T47D (cell line): ENCODE measurements around the gene AKAP12.
A peak's percentile ranks its signal among the peaks of the same experiment; 100 is the strongest.

Source experiments
- DNase-seq, 2 experiments: peaks; one replicate each; pipeline versions ENCODE4 v3.0.0 to v3.0.0-alpha.2; 2011 to 2012; ENCODE audit warnings: low read depth in 1 of 2, low spot score in 1 of 2
- JUND ChIP-seq: IDR thresholded peaks from 2 replicates; pipeline ENCODE4 v1.6.1; 2012; ENCODE audit warnings: low read depth
- in situ Hi-C: cut with HindIII; loops from 2 replicates; pipeline ENCODE4 v1.10.0; 2016; ENCODE audit warnings: low sequenced_read_pairs, low pct_unique_long_range_greater_than_20kb

Gene AKAP12

DNA sequence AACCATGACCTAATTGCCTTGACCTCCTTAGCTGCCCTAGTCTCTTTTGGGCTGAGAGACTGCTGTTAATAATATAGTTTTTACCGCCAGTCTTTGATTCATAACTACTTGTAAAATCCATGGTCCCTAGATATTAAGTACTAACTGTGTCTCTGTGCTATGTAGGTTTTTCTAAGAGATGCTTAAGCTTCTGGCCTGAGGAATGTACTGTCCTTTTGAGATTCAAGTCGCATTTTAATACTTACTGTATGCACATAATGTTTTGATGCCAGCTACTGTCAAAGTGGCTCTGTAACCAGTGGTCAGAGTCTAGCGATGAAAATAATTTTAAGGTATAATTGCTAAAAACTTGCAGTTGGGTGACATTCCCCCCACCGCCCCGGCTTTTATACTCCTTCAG, 2.1 kb downstream of the AKAP12 start:
- TF ChIP-seq JUND: no peak
- no peak for DNase-seq
- in situ Hi-C loops: no loop called here

DNA sequence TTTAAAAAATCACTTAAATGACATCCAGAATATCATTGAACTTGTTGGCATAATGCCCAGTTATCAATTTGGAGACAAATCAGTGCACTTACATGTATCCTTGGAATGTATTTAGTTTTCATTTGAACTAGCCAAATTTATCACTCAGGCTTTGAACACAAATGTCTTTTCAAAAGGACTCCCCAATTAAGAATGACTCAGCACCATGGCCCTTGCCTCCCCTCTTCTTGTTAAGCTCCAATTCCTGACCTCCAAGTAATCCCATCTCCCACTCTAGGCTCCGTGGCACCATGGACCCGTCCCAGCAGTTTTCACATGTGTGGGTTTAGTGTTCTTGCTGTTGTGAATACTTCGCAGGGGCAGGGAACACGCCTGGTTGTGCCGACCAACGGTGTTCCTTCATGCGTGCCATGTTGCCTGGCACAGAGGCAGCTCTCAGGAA, 2.7 kb downstream of the AKAP12 start:
- no peak for DNase-seq
- no peak for TF ChIP-seq JUND
- in situ Hi-C loops: no loop called here

DNA sequence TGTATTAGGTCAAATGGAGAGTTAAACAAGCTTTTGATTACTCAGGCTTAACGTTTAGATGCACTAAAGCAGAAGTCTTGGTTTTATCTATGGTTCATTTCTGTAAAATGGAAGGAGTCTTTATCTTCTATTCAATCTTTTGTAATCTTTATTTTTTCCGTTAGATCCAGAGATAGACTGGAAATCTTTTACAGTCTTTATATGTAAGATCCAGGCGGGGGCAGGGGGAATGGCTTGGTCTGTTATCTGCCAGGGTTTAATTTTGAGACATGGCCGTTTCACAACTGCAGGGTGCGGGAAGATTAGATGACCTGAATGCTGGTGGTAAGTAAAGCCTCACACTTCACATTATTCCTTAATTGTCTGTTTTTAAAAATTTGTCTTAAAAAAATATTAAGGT, 3.7 kb downstream of the AKAP12 start:
- in situ Hi-C loops: no loop called here
- DNase-seq: no peak
- TF ChIP-seq JUND: no peak

DNA sequence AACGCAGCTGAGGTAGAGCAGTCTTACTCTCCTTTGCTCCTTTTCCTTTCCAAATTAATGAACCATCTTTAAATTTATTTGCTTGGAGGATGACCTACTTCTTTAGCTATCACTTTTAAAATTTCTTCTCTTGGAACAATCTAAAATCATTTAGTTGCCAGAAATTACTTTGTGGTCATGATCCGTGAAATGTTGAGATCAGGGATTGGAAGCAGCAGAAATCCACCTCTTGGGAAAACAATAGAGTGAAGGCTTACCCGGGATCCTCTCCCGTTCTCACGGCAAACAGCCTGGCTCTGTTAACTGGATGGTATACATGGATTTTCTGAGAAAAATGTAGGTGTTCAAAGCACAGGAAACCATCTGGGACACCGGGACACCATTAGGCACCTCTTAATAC, 7.7 kb downstream of the AKAP12 start:
- no peak for DNase-seq
- in situ Hi-C loops: no loop called here
- TF ChIP-seq JUND: no peak

- TF ChIP-seq JUND: no peak
- in situ Hi-C loops: no loop called here
- DNase-seq: no peak
Observed at GRCh38 chr6:151248295-151248694, 8.5 kb downstream of the AKAP12 start.

DNA sequence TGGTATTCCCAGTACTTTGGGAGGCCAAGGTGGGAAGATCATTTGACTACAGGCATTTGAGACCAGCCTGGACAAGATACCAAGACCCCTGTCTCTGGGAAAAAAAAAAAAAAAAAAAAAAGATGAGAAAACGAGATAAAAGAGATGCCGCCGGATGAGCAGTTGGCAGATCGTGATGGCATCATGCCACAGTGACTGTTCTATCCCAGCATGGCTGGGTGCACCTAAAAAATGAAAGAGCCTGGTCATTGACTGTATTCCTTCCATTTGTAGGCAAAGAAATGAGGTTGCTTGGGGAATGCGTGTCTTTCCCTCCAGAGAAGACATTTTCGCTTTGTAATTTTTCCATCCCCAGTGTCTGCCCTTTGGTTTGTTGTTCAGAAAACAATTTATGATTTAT, 12.9 kb downstream of the AKAP12 start:
- no peak for TF ChIP-seq JUND
- in situ Hi-C loops: no loop called here

GRCh38 chr6:151254451-151255081, 14.8 kb downstream of the AKAP12 start:
- DNase-seq: peak in 1 of 2 experiments; percentile 30
- no peak for TF ChIP-seq JUND
- in situ Hi-C loops: no loop called here

More for the DNA sequence above, 12.9 kb downstream of the AKAP12 start:
- no peak for DNase-seq

GRCh38 chr6:151255811-151256210, 16.0 kb downstream of the AKAP12 start:
- in situ Hi-C loops: no loop called here
- no peak for TF ChIP-seq JUND
- no peak for DNase-seq

DNA sequence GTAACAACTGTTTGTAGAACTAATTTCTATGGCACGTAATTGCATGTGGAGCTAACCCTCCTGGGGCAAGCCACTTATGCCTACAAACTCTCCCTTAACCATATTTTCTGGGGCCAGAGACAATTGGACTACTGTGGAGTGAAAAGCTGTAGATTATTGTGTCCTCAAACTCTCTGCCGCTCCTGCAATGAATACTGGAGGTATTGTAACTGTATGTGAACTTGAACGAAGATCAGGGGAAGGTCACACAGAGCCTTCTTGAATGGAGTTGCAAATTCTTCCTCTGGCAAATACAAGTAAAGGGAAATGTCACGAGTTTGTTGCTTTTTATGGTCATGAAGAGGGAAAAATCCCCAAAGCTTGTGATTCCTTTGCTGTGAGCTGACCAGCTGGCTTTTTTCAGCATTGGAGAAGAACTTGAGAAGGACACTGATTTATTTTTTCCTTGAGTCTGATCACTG, 18.2 kb downstream of the AKAP12 start:
- TF ChIP-seq JUND: no peak
- no peak for DNase-seq
- in situ Hi-C loops: no loop called here

DNA sequence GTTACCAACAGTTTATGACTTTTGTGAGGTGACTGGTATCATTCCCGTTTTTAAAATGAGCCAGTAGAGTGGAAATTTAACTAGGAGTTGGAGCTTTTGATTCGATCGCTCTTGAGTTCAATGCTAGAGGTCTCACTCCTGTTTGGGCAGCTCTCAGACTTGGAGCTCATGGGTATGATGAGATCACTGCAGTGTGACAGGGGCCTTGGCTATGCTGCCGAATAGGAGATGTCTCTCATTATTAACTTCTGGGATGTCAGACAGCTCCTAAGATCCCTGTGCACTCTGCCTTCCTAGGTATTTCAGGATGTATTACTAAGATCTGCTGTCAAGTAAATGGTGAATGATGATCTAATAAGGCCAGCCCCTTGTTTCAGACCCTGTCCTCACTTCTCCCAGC, 20.4 kb downstream of the AKAP12 start:
- DNase-seq: no peak
- in situ Hi-C loops: no loop called here
- no peak for TF ChIP-seq JUND

- no peak for TF ChIP-seq JUND
- no peak for DNase-seq
- in situ Hi-C loops: no loop called here
Observed at GRCh38 chr6:151263035-151263434, 23.3 kb downstream of the AKAP12 start.

GRCh38 chr6:151263967-151264366, 24.2 kb downstream of the AKAP12 start:
- no peak for TF ChIP-seq JUND
- DNase-seq: no peak
- in situ Hi-C loops: no loop called here

- in situ Hi-C loops: no loop called here
- no peak for DNase-seq
- no peak for TF ChIP-seq JUND
Observed at GRCh38 chr6:151265282-151265681, 25.5 kb downstream of the AKAP12 start.
